Stimulated activated CD8-positive, alpha-beta memory T cell treated with anti-CD3 and anti-CD28 coated beads, Interleukin-15, amount 100 ng/mL, for 4 hours (primary cell): ENCODE results near the gene PCCB.
"Not testable (repeated sequence)": the region's sequence is repeated elsewhere in the genome, so short reads cannot be mapped to it uniquely, and the experiment has no call there.

Source experiments
- DNase-seq, 2 donors: peaks; one replicate each; pipeline ENCODE4 v3.0.0-alpha.2; 2020; ENCODE audit warnings: low read depth in 2 of 2

PCCB gene

GRCh38 chr3:136250059-136250902 lies at the start of gene PCCB:
TSS of gene PCCB (plus strand) at chr3:136250340. CDS start at chr3:136250376, 36 bp downstream.
- peak; percentile 85 to 90 for DNase-seq

- DNase-seq: no peak
Measured at GRCh38 chr3:136207489-136208115, 42.5 kb upstream of the PCCB start.

DNA sequence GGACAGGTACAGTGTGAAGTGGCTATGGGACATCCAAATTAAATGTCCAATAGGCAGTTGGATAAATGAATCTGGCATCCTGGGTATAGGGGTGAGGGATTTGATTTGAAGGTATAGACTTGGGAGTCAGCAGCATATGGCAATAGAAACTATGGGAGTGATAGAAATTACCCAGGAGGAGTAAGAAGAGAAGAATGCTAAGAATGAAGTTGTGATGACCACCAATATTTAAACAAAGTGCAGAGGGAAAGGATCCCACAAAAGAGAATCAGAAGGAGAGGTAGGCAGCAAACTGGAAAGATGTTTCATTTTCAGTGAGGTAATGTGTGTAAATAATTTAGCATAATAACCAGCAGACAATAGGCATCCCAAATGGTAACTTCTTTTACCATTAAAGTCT lies 40.2 kb upstream of the PCCB start:
- no peak for DNase-seq

- DNase-seq: no peak
Measured at GRCh38 chr3:136211547-136211946, 38.6 kb upstream of the PCCB start.

GRCh38 chr3:136222746-136223145 lies 27.4 kb upstream of the PCCB start:
- DNase-seq: not testable (repeated sequence)

DNA sequence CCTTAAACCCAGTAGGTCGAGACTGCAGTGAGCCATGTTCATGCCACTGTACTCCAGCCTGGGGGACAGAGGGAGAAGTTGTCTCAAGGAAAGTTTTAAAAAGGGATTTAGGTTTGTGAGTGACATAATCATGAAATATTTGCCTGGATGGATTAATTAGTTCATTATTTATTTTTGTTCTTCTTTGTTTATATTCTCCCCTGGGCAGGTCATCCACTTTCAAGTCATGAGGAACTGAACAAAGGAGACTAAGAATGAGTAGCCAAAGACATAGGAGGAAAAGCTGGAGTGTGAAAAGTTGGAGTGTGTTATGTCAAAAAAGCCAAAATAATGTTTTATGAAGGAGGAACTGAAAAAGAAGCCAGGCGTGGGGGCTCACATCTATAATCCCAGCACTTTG lies 17.7 kb upstream of the PCCB start:
- no peak for DNase-seq

- no peak for DNase-seq
Measured at GRCh38 chr3:136235545-136235944, 14.6 kb upstream of the PCCB start.

DNA sequence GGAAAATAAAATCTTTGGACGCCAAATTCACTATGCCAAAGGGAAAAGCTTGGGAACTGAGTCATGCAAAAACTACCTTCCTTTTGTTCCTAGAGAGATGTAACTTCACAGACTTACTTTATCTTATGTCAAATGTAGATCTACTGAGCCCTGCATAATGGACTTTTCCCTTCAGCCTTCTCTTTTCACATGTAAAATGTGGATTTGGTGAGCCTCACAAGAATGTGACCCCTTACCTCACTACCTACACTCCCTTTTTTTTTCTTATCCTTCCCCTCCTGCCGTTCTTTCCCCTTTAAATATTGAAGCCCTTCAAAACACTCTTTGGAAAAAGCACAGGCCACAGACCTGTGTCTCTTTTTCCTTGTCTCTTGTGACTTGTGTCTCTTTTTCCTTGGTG lies 14.0 kb upstream of the PCCB start:
- DNase-seq: no peak

DNA sequence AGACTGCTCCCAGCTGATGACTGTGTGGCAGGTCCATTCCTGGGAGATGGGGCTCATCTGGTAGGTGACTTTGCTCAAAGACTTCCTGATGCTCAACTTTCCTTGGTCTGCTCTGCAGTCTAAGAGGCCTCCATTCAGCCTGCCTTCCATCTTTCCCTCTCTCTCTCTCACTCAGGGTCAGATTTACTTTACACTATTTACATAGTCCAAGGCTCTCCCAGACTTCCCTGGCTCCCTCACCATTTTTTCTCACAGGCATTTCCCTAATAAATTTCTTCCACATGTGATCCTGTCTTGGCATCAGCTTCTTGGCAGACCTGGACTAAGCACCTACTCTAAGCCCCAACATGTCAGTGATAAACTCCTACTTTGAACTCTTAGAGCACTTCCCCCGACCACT lies 13.0 kb upstream of the PCCB start:
- DNase-seq: no peak

DNA sequence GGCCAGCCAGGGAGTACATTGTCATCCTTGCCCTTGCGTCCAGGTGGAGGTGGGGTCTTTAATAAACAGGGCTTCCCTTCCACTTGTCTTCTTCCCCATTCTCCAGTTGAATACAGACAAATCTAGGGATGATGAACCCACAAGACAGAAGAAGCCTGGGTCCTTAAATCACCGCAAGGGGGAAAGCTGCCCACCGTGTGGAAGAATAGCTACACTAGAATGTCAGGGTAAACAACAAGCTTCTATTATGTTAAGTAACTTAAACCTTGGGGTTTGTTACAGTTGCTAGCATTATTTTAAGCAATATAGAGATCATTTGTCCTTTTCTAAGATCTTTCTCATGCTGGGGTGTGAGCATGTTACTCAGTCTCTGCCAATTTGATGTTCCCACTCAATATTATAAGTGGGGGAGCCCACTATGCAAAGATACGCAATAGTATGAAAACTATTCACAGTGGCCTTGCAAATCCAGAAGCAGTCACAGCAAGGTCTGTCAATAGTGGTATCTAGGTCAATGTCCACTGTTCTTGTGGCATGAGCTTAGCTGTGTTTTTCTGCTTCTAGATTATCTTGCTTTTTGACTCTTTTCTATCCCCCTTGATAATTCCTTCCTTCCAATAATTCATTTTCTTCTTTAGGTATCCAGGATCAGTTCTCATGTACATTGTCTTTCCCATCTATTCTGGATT lies 12.0 kb upstream of the PCCB start:
- no peak for DNase-seq

- DNase-seq: no peak
Measured at GRCh38 chr3:136239094-136239493, 11.0 kb upstream of the PCCB start.

DNA sequence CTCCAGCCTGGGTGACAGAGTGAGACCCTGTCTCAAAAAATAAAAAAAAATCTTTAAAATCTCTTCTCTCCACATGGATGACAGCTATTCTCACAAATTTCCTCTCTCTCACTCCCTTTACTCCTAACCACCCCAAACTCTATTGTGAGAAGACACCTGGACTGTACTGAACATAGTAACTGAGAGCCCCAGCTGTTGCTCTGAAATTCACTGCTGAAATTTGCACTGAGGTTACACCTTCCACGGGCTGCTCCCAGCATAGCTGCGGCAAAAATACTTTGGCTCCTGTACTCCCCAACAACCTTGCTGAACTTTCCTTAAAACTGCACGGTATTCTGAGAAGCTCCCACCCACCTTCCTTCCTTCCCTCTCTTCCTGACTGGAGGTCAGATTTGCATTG lies 4.4 kb upstream of the PCCB start:
- no peak for DNase-seq

DNA sequence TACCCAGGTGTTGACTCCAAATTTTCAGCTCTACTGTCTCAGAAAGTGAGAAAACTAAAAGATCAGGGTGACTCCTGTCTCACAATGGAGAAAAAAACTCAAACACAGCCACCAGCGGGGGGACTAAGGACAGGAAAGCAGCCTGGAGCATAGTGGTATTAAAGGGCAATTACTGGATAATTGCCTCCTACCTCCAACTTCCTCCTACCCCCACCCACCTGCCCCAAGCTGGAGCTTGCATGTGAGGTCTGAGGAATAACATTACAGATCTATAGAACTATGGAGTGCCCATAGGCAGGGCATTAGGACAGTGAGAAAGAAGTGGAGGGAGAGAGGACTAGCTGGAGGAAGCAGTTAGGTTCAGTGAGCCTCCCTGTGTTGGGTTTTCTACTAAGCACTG lies 2.7 kb upstream of the PCCB start:
- DNase-seq: no peak

DNA sequence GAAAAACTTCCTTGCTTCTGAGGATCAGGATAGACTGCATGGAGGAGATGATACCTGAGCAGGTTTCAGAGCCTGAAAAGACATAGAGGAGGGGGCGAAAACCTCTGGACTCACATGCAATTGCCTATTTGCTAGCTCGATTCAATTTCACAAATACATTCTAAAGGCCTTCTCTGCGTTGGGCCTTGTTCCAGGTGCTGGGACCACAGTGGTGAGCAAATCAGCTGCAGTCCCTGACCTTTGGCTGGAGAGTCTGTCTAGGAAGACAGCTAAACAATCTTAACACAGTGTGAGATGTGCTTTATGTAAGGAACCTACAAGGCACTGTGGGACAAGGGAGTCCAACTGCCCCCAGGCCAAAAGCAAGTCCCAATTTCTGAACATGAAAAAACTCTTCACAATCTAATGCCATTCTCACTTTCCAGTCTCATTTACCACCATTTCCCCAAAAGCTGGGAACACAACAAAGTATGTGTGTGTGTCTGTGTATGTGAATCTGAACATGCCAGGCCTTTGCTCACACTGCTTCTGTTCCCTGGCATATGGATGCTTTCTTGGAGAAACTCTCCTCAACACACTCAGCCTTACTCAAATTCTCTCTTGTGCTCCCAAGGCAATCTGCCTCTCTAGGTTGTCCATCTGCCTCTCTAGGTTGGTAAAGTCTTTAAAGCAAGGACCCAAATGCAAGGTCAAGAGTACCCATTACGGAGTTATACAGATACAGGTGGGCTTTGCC lies 2.1 kb upstream of the PCCB start:
- no peak for DNase-seq

DNA sequence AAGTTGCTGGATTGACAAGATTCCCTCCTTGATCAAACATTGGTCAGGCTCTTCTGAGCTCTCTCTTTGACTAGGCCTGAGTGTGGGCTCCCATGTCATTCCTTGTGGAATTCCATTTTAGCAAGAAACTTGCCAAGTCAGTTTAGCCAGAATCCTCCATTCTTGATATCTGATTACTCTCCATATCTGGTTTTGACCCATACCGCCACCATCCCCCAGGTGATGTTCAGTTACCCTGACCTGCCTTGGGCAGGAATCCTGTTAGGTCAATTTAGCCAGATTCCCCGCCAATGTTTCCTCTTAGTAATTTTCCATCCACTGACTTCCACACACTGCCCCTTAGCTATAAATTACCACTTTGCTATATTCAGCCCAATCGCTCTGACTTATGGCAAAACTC lies 1.0 kb upstream of the PCCB start:
- DNase-seq: no peak

DNA sequence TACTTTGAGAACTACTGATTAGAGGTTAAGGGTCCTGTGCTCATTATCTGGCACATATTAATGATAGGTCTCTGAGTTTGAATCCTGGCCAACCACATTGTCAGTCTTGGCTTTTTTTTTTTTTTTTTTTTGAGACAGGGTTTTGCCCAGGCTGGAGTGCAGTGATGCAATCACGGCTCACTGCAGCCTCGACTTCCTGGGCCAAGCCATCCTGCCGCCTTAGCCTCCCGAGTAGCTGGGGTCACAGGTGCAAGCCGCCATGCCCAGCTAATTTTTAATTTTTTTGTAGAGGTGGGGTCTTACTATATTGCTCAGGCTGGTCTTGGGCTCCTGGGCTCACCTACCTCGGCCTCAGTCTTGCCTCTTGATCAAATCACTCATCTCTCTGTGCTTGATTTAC lies 547 bp upstream of the PCCB start:
- DNase-seq: no peak

DNA sequence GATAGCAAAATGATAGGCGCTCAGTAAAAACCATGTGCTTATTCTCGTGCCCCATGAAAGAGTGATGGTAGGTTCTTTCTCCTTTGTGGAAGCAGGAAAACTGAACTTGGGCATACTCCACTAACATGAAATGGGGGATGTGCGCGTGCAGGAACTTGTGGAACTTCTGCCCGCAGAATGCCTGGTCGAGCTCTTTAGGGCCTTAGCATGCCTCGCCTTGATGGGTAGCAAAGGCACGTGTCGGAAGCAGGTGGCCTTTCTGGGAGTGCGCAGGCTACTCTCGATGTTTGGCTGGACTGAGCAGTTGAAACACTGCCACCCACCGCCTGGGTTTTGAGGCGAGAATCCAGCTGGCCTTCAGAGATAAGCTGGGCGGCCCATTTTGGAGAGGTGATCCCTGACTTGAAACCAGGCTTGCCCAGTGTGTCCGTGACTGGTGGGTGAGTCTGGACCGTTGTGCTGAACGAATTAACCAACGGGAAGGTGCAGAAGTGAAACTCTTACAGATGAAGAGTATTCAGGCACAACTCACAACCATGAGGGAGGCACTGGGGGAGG lies 842 bp downstream of the PCCB start:
- peak in 1 of 2 donors; percentile 4 for DNase-seq

DNA sequence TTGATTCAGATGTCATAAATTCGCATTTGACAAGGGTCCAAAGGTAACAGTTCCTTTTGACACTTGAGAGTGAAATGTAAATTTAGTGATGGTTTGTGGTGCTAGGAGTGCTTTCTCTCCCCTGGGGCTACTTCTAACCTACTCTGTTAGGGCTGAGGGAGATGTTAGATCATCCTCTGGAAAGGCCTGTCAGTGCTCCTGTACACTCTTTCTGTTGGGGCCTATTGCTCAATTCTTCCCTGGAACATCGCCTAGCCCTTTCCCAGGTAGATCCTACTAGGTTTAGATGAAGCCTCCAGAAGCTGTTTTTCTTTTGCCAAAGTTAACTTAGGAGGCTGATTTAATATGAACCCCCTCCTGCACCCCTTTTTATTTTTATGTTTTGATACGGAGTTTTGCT lies 1.4 kb downstream of the PCCB start:
- no peak for DNase-seq

- no peak for DNase-seq
Measured at GRCh38 chr3:136255672-136256406, 5.7 kb downstream of the PCCB start.

DNA sequence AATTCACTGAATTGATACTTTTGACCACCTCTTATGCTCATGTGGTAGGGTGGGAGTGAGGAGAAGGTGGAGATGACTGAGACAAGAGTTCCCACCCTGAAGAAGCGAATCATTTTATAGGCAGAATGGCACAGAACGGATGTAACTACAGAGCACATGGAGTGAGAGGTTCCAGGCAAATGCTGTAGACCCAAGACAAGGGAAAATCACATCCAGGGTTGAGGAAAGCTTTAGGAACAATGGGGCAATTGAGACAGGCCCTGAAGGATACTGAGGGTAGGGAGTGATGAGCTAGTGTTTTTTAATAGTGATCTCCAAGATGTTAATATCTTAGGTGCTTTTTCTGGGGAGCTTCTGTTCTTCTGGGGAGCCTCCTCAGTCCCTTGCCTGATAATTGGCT lies 8.1 kb downstream of the PCCB start:
- DNase-seq: no peak

GRCh38 chr3:136261826-136262225 lies 11.7 kb downstream of the PCCB start:
- no peak for DNase-seq
